A673 (cell line): Measurements from ENCODE around the gene KDELR3.

ENCODE experiments used
- CTCF ChIP-seq: fragments of 300-800, 200-600 bp; sonication (generic); conservative IDR thresholded peaks from 2 replicates; pipeline ENCODE4 v1.5.1; 2017; ENCODE audit warnings: low read depth, mild to moderate bottlenecking, antibody characterized with exemption, low read length, moderate library complexity, mixed read lengths
- EZH2 ChIP-seq: fragments of 200-600 bp; sonication (generic); IDR thresholded peaks from 2 replicates; pipeline ENCODE4 v1.6.1; 2017; ENCODE audit warnings: borderline replicate concordance, low read depth, mild to moderate bottlenecking, mixed read lengths, antibody characterized with exemption, low read length; ENCODE audit not compliant: poor library complexity, severe bottlenecking

GRCh38 chr22:38523029-38523428, 55.1 kb downstream of the KDELR3 start:
- no peak for TF ChIP-seq CTCF
- TF ChIP-seq EZH2, result no peak
